GM15510 (cell line): ENCODE data around the gene CELA3B.

ENCODE experiments used
- POLR2A ChIP-seq: IDR thresholded peaks from 3 replicates; pipeline ENCODE4 v1.6.1; 2011; ENCODE audit warnings: borderline replicate concordance; ENCODE audit not compliant: insufficient read length; ENCODE audit errors: extremely low read depth

The CELA3B gene

GRCh38 chr1:22038036-22038435 lies 61.2 kb downstream of the CELA3B start:
- no peak for TF ChIP-seq POLR2A
